A549 (cell line): ENCODE data around the gene DIO3. TPM values are rescaled to one million over a fixed set of nuclear protein-coding genes. Genes with fewer than 3 reads are reported as not detected.

ENCODE experiments used
- ATAC-seq, 2 experiments: fragments of 200-7000 bp in 1 of 2; fragments of >200 bp in 1 of 2; cut with Nextera tagmentation in 1 of 2; cut with Tn5 transposase in 1 of 2; 3 replicates each; pipeline versions ENCODE4 v1.8.0 to v1.9.1; 2018 to 2020; ENCODE audit warnings: mild to moderate bottlenecking in 1 of 2, moderate library complexity in 1 of 2
- CTCF ChIA-PET: fragments of 300-600 bp; sonication (Branson Sonifier 250); formaldehyde crosslinking; extraction: SDS; loops from one replicate; lab custom pipeline; 2021; ENCODE audit warnings: antibody characterized with exemption, inconsistent platforms; lab: Yijun Ruan, JAX
- POLR2A ChIA-PET: fragments of 350-600 bp; formaldehyde crosslinking; extraction: SDS; loops from one replicate; lab custom pipeline; 2021; ENCODE audit warnings: antibody characterized with exemption, inconsistent platforms; lab: Yijun Ruan, JAX
- DNase-seq, 2 experiments: peaks; one replicate each; pipeline versions ENCODE4 v3.0.0 to v3.0.0-alpha.2; 2011 to 2016; ENCODE audit warnings: low read depth in 1 of 2, low spot score in 1 of 2
- FAIRE-seq: peaks from 2 replicates; lab custom pipeline; 2011; peaks lifted over from hg19 to GRCh38; lab: Jason Lieb, UNC
- H3K27ac ChIP-seq, 2 experiments: fragments of >200 bp; sonication (Bioruptor Twin); formaldehyde crosslinking; 3 replicates each; pipeline ENCODE4 v1.5.1; 2016 to 2017
- H3K4me1 ChIP-seq: fragments of >200 bp; sonication (Bioruptor Twin); formaldehyde crosslinking; 3 replicates; pipeline ENCODE4 v1.6.1; 2016
- H3K4me2 ChIP-seq: fragments of >200 bp; sonication (Bioruptor Twin); formaldehyde crosslinking; 3 replicates; pipeline ENCODE4 v1.6.1; 2016
- H3K4me3 ChIP-seq: fragments of >200 bp; sonication (Bioruptor Twin); formaldehyde crosslinking; 3 replicates; pipeline ENCODE4 v1.5.1; 2016
- H3K9me3 ChIP-seq: fragments of >200 bp; sonication (Bioruptor Twin); formaldehyde crosslinking; 3 replicates; pipeline ENCODE4 v1.6.1; 2016
- CHD2 ChIP-seq: fragments of 150-350 bp; IDR thresholded peaks from 2 replicates; pipeline ENCODE4 v1.6.1; 2014; ENCODE audit warnings: low read length; ENCODE audit not compliant: partially characterized antibody
- CHD4 ChIP-seq: fragments of 200-600 bp; sonication (generic); IDR thresholded peaks from 2 replicates; pipeline ENCODE4 v1.6.1; 2016; ENCODE audit warnings: antibody characterized with exemption, mild to moderate bottlenecking, borderline replicate concordance
- EP300 ChIP-seq, 2 experiments: fragments of >200 bp; sonication (Bioruptor Twin); formaldehyde crosslinking; IDR thresholded peaks; 2 replicates in 1 of 2; 3 replicates in 1 of 2; pipeline ENCODE4 v1.6.1; 2016 to 2017
- FOXS1 ChIP-seq: fragments of 250-450 bp; sonication (Bioruptor Pico); IDR thresholded peaks from 2 replicates; pipeline ENCODE4 v1.5.0; 2020; ENCODE audit warnings: mild to moderate bottlenecking, moderate library complexity
- GATA3 ChIP-seq: IDR thresholded peaks from 2 replicates; pipeline ENCODE4 v1.6.1; 2012; ENCODE audit warnings: borderline replicate concordance
- HOXA7 ChIP-seq: fragments of 250-450 bp; sonication (Bioruptor Pico); IDR thresholded peaks from 2 replicates; pipeline ENCODE4 v1.5.0; 2020; ENCODE audit warnings: mild to moderate bottlenecking, moderate library complexity
- HOXB5 ChIP-seq: fragments of 250-450 bp; sonication (Bioruptor Pico); IDR thresholded peaks from 2 replicates; pipeline ENCODE4 v1.5.0; 2020; ENCODE audit warnings: mild to moderate bottlenecking, moderate library complexity
- JUN ChIP-seq, 2 experiments: fragments of >200 bp; sonication (Bioruptor Twin); formaldehyde crosslinking; IDR thresholded peaks; 2 replicates in 1 of 2; 3 replicates in 1 of 2; pipeline ENCODE4 v1.6.1; 2016 to 2017
- JUNB ChIP-seq: fragments of >200 bp; sonication (Bioruptor Twin); formaldehyde crosslinking; IDR thresholded peaks from 2 replicates; pipeline ENCODE4 v1.6.1; 2016
- KDM1A ChIP-seq: fragments of 200-600 bp; sonication (generic); IDR thresholded peaks from 2 replicates; pipeline ENCODE4 v1.6.1; 2016; ENCODE audit warnings: low read depth, mild to moderate bottlenecking
- KDM5A ChIP-seq: fragments of 200-600 bp; sonication (generic); IDR thresholded peaks from 2 replicates; pipeline ENCODE4 v1.6.1; 2016; ENCODE audit warnings: antibody characterized with exemption, mild to moderate bottlenecking
- NFE2L2 ChIP-seq: fragments of 150-350 bp; conservative IDR thresholded peaks from 2 replicates; pipeline ENCODE4 v1.6.1; 2014; ENCODE audit warnings: low read length
- NPAS2 ChIP-seq: fragments of 250-450 bp; sonication (Bioruptor Pico); IDR thresholded peaks from 2 replicates; pipeline ENCODE4 v1.8.0; 2022; ENCODE audit warnings: mild to moderate bottlenecking, moderate library complexity, borderline replicate concordance
- POLR2AphosphoS2 ChIP-seq: conservative IDR thresholded peaks from 2 replicates; pipeline ENCODE4 v1.6.1; 2012; ENCODE audit warnings: low read length, improper control_type of control experiment, inconsistent platforms
- RARB ChIP-seq: fragments of 250-450 bp; sonication (Bioruptor Pico); IDR thresholded peaks from 2 replicates; pipeline ENCODE4 v1.8.0; 2021; ENCODE audit warnings: mild to moderate bottlenecking, moderate library complexity
- RNF2 ChIP-seq: fragments of 200-600 bp; sonication (generic); IDR thresholded peaks from 2 replicates; pipeline ENCODE4 v1.6.1; 2016; ENCODE audit warnings: low read depth, mild to moderate bottlenecking, antibody characterized with exemption, moderate library complexity, borderline replicate concordance
- SMC3 ChIP-seq: fragments of >200 bp; sonication (Bioruptor Twin); formaldehyde crosslinking; IDR thresholded peaks from 3 replicates; pipeline ENCODE4 v1.6.1; 2018; ENCODE audit warnings: inconsistent platforms
- TP53 ChIP-seq: fragments of 250-450 bp; sonication (Bioruptor Pico); IDR thresholded peaks from 2 replicates; pipeline ENCODE4 v1.5.0; 2021; ENCODE audit warnings: mild to moderate bottlenecking, moderate library complexity
- ZC3H11A ChIP-seq: fragments of 450-650 bp; IDR thresholded peaks from 2 replicates; pipeline ENCODE4 v1.6.1; 2014; ENCODE audit warnings: antibody characterized with exemption, mild to moderate bottlenecking
- ZNF302 ChIP-seq: fragments of 250-450 bp; sonication (Bioruptor Pico); IDR thresholded peaks from 2 replicates; pipeline ENCODE4 v1.9.0; 2021; ENCODE audit warnings: inconsistent platforms, mild to moderate bottlenecking, moderate library complexity
- ZSCAN20 ChIP-seq: fragments of 250-450 bp; sonication (Bioruptor Pico); IDR thresholded peaks from 2 replicates; pipeline ENCODE4 v1.8.0; 2022; ENCODE audit warnings: mild to moderate bottlenecking, moderate library complexity
- WGBS: methylation state at CpG from one replicate; pipeline ENCODE4 v1.1.6; 2017; ENCODE audit errors: missing lambda C conversion rate; 5-methylcytosine and 5-hydroxymethylcytosine counted together
- polyA plus RNA-seq, 4 experiments: library from polyadenylated mRNA; depleted of rRNA in 3 of 4; stranded (reverse); fragments of >200 nt; fragmentation: RNase III in 1 of 4; extraction: RNeasy Plus Mini Kit Qiagen cat#74134 plus additional on column Dnase treatment in 1 of 4; gene quantifications; 2 replicates in 3 of 4; 3 replicates in 1 of 4; pipeline ENCODE4 v1.2.3, GENCODE V29; 2011 to 2017
- TF ChIP-seq, protein P1 (sequence below): fragments of >200 bp; sonication (Bioruptor Twin); formaldehyde crosslinking; IDR thresholded peaks from 2 replicates; pipeline ENCODE4 v1.6.1; 2016
- TF ChIP-seq, protein P2 (sequence below): fragments of 250-450 bp; sonication (Bioruptor Pico); IDR thresholded peaks from 2 replicates; pipeline ENCODE4 v1.5.0; 2020; ENCODE audit warnings: low read depth, mild to moderate bottlenecking, moderate library complexity
- TF ChIP-seq, protein P3 (sequence below): IDR thresholded peaks from 2 replicates; pipeline ENCODE4 v1.6.1; 2012

DIO3 gene
- polyA plus RNA-seq, 2 of the 4 experiments (the other 2 are of a cell fraction): 0.04 to 0.09 TPM

DNA sequence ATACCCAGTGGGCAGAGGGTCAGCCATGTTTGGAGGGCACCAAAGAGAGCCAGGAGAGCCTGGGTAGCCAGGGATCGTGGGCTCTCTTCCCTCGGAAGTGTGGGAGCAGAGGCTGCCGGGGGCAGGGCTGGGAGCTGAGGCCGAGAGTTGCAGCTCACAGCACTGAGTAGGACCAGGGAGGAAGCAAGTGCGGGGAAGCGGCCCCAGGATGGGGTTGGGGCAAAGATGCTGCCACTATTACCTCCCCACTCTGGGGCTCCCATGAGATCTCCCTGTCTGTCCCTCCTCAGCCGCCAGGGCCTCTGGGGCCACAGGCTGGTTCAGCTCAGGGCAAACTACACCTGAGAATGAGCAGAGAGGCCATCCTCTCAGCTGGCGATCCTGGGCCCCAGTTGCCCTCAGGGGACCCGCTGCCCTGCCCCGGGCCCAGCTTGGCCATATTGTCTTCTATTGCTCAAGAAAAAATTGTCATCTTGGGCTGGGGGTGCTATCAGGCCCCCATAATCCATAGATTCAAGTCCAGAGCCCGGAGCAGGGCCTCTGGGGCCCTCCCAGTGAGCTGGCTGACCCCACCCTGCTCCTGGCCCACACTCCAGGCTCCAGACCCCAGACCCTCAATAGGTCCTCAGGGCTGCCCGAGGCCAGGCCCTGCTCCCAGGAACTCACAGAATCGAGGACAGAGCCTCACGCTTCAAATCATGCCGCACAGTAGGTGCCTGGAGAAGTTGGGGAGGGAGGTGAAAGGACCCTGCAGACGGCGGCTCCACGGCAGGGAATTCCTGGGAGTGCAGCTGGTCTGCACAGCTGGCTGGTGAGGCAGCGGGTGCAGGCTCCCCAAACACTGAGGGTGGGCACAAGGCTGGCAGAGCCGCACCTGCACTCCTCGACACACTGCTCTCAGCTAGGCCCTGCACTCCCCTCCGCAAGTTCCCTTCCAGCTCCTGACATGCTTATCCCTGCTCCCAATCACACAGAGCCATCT, 20.5 kb upstream of the DIO3 start:
- H3K27ac ChIP-seq: peak overlapping the region in 1 of 2 experiments; percentile 19; a peak in 1 of 6 replicates
- DNase-seq: no peak
- no peak overlapping the region for H3K4me2 ChIP-seq
- ATAC-seq: no peak
- H3K4me3 ChIP-seq: no peak overlapping the region
- peaks cover 12% of the 10 kb centered on the region; the same call in 1 of the 3 replicates for H3K9me3 ChIP-seq
- 89% methylated on average over 21 of the region's 22 CpGs for WGBS
- ChIA-PET POLR2A (no interaction called here), CTCF (no interaction called here)
- FAIRE-seq: no peak
- peaks cover 1% of the 10 kb centered on the region; the same call in 2 of the 3 replicates for H3K4me1 ChIP-seq
- TF ChIP-seq, protein P1, sequence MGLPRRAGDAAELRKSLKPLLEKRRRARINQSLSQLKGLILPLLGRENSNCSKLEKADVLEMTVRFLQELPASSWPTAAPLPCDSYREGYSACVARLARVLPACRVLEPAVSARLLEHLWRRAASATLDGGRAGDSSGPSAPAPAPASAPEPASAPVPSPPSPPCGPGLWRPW: no peak
- TF ChIP-seq CHD2 (no peak), SMC3 (no peak), JUNB (no peak), GATA3 (no peak), ZSCAN20 (no peak), RARB (CRISPR knock-in tag) (no peak), RNF2 (no peak), FOXS1 (CRISPR knock-in tag) (no peak), KDM1A (no peak), NPAS2 (no peak), ZNF302 (no peak), HOXA7 (CRISPR knock-in tag) (no peak), TP53 (CRISPR knock-in tag) (no peak), KDM5A (no peak), ZC3H11A (no peak), EP300 (IDR thresholded peaks at IDR 0.05) (no peak)
- TF ChIP-seq, protein P2, sequence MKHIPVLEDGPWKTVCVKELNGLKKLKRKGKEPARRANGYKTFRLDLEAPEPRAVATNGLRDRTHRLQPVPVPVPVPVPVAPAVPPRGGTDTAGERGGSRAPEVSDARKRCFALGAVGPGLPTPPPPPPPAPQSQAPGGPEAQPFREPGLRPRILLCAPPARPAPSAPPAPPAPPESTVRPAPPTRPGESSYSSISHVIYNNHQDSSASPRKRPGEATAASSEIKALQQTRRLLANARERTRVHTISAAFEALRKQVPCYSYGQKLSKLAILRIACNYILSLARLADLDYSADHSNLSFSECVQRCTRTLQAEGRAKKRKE (CRISPR knock-in tag): no peak
- TF ChIP-seq, protein P3, sequence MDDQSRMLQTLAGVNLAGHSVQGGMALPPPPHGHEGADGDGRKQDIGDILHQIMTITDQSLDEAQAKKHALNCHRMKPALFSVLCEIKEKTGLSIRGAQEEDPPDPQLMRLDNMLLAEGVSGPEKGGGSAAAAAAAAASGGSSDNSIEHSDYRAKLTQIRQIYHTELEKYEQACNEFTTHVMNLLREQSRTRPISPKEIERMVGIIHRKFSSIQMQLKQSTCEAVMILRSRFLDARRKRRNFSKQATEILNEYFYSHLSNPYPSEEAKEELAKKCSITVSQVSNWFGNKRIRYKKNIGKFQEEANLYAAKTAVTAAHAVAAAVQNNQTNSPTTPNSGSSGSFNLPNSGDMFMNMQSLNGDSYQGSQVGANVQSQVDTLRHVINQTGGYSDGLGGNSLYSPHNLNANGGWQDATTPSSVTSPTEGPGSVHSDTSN: no peak

DNA sequence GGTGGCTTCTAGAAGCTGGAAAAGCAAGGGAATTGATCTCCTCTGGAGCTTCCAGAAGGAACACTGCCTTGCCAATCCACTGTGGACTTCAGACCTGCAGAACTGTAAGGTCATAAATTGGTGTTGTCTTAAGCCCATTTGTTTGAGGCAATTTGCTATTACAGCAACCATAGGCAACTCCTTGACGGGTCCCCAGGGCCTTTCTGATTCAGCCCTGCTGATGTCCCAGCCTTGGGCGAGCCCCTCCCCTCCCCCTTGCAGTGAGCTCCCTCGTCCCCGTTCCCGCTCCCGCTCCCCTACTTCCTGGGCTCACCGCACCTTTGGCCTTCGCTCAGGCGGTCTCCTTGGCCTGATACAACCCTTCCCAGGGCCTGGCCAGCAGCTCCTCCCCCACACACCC, 18.9 kb upstream of the DIO3 start:
- no peak for ATAC-seq
- TF ChIP-seq CHD4 (no peak), RARB (CRISPR knock-in tag) (no peak), NFE2L2 (no peak), JUN (IDR thresholded peaks at IDR 0.05) (no peak), POLR2AphosphoS2 (no peak), HOXB5 (CRISPR knock-in tag) (no peak)
- no peak overlapping the region for H3K27ac ChIP-seq
- H3K4me2 ChIP-seq: no peak overlapping the region
- WGBS: 77% methylated on average over 9 of the region's 9 CpGs
- peaks cover 12% of the 10 kb centered on the region; the same call in 1 of the 3 replicates for H3K9me3 ChIP-seq
- FAIRE-seq: no peak
- POLR2A ChIA-PET: no interaction called here
- no peak for DNase-seq
- H3K4me1 ChIP-seq: no peaks in the 10 kb centered on the region
- CTCF ChIA-PET: no interaction called here
- no peak overlapping the region for H3K4me3 ChIP-seq
